Lung (tissue), 12 donors: ENCODE results near the gene BCL2L2. TPM values are rescaled to one million over a fixed set of nuclear protein-coding genes. Genes with fewer than 3 reads are reported as not detected.

Source experiments
- ATAC-seq: fragments of 200-7000 bp; cut with Tn5 transposase; one replicate; pipeline ENCODE4 v1.9.1; 2020; ENCODE audit warnings: moderate number of reproducible peaks; ENCODE audit not compliant: insufficient read depth, low FRiP score
- DNase-seq, 3 donors: peaks; one replicate each; pipeline ENCODE4 v3.0.0-alpha.2; 2013 to 2017
- H3K27ac ChIP-seq, 2 donors: one replicate each; pipeline ENCODE4 v1.5.1; 2013; ENCODE audit warnings: mild to moderate bottlenecking in 2 of 2, moderate library complexity in 2 of 2, control low read depth in 1 of 2, inconsistent platforms in 1 of 2, low read depth in 1 of 2, low read length in 1 of 2
- H3K27me3 ChIP-seq, 3 donors: one replicate each; pipeline ENCODE4 v1.5.1; 2013; ENCODE audit warnings: low read length in 2 of 3; ENCODE audit not compliant: control insufficient read depth in 3 of 3, insufficient read depth in 3 of 3
- H3K36me3 ChIP-seq, 4 donors: one replicate each; pipeline ENCODE4 v1.5.1; 2013; ENCODE audit warnings: low read length in 4 of 4, mild to moderate bottlenecking in 1 of 4, moderate library complexity in 1 of 4; ENCODE audit not compliant: control insufficient read depth in 4 of 4, insufficient read depth in 4 of 4
- H3K4me1 ChIP-seq, 5 donors: one replicate each; pipeline ENCODE4 v1.5.1; 2013; ENCODE audit warnings: low read length in 5 of 5, mild to moderate bottlenecking in 2 of 5, moderate library complexity in 1 of 5; ENCODE audit not compliant: control insufficient read depth in 5 of 5, insufficient read depth in 5 of 5
- H3K4me3 ChIP-seq: one replicate; pipeline ENCODE4 v1.5.1; 2013; ENCODE audit warnings: mild to moderate bottlenecking, control low read depth, moderate library complexity
- H3K9ac ChIP-seq, 2 donors: one replicate each; pipeline ENCODE4 v1.5.1; 2013; ENCODE audit warnings: low read length in 2 of 2, control low read depth in 1 of 2; ENCODE audit not compliant: insufficient read depth in 1 of 2
- H3K9me3 ChIP-seq, 4 donors: one replicate each; pipeline ENCODE4 v1.5.1; 2013; ENCODE audit warnings: low read length in 3 of 4, mild to moderate bottlenecking in 1 of 4, moderate library complexity in 1 of 4; ENCODE audit not compliant: control insufficient read depth in 4 of 4, insufficient read depth in 3 of 4
- whole genome bisulfite sequencing, 2 donors: extraction: QIAGEN DNeasy Blood & Tissue Kit; methylation state at CpG; one replicate each; pipeline ENCODE4 v1.1.7; 2013; 5-methylcytosine and 5-hydroxymethylcytosine counted together
- polyA plus RNA-seq, 2 donors: library from polyadenylated mRNA; stranded (reverse); fragments of 200-250 nt; gene quantifications; one replicate each; pipeline ENCODE4 v1.2.1, GENCODE V29; 2013
- total RNA-seq, 2 donors: library from RNA; depleted of rRNA in 1 of 2; stranded (reverse); fragments of >200 nt in 1 of 2; gene quantifications; one replicate each; pipeline ENCODE4 v1.2.1, GENCODE V29; 2014 to 2021
- TF ChIP-seq, protein P1 (sequence below): IDR thresholded peaks from 2 replicates; pipeline ENCODE4 v1.5.1; 2012; ENCODE audit warnings: mild to moderate bottlenecking; ENCODE audit errors: control extremely low read depth, extremely low read depth
- donor health status: control.
- donor health status: control.
- donor health status: Bipolar disorder and iron deficiency.
- donor health status: healthy.
- donor health status: DM: yes; HTN: yes; CAD: no.

The BCL2L2 gene
- total and polyA plus RNA-seq, 4 donors, result 20.8 to 52.8 (median 39.8) TPM

GRCh38 chr14:23296012-23296777, 10.4 kb upstream of the BCL2L2 start:
- TF ChIP-seq, protein P1, sequence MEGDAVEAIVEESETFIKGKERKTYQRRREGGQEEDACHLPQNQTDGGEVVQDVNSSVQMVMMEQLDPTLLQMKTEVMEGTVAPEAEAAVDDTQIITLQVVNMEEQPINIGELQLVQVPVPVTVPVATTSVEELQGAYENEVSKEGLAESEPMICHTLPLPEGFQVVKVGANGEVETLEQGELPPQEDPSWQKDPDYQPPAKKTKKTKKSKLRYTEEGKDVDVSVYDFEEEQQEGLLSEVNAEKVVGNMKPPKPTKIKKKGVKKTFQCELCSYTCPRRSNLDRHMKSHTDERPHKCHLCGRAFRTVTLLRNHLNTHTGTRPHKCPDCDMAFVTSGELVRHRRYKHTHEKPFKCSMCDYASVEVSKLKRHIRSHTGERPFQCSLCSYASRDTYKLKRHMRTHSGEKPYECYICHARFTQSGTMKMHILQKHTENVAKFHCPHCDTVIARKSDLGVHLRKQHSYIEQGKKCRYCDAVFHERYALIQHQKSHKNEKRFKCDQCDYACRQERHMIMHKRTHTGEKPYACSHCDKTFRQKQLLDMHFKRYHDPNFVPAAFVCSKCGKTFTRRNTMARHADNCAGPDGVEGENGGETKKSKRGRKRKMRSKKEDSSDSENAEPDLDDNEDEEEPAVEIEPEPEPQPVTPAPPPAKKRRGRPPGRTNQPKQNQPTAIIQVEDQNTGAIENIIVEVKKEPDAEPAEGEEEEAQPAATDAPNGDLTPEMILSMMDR, result no peak
- peaks cover 5 to 16% (median 9%) of the 10 kb centered on the region in 5 donors for H3K4me1 ChIP-seq
- H3K4me3 ChIP-seq, result no peak overlapping the region
- no peak overlapping the region for H3K9ac ChIP-seq
- no peaks in the 10 kb centered on the region for H3K9me3 ChIP-seq
- ATAC-seq, result no peak
- WGBS, 2 donors, result 93 to 94% methylated on average over 7 of the region's 7 CpGs
- H3K27ac ChIP-seq, result no peak overlapping the region
- H3K36me3 ChIP-seq, result peaks cover 0 to 7% (median 4%) of the 10 kb centered on the region in 4 donors
- H3K27me3 ChIP-seq, result peaks cover 0 to 10% (median 0%) of the 10 kb centered on the region in 3 donors
- DNase-seq, result no peak

DNA sequence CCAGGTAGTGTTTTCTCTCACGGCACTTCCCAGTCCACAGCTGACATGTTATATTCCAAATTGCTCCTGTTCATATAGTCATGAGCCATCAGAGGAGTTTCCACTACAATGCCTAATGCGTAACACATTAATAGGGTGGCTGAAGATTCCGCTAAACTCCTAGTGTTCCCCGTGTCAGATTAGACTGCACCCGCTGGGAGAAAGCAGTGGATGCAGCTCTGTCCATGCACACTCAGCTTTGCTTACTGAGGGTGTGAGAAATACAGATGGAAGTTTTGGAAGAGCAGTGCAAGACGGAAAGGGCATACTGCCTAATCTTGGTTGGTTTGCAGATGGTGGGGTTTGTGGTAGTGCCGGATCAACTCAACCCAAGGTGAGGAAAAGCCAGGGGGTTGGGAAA, 9.5 kb upstream of the BCL2L2 start:
- no peak overlapping the region for H3K4me3 ChIP-seq
- ATAC-seq (no peak), DNase-seq (no peak)
- H3K27ac ChIP-seq, result no peak overlapping the region
- H3K9me3 ChIP-seq, result no peaks in the 10 kb centered on the region
- TF ChIP-seq, protein P1, result no peak
- H3K36me3 ChIP-seq, result peaks cover 0 to 7% (median 4%) of the 10 kb centered on the region in 4 donors
- H3K4me1 ChIP-seq, result peaks cover 5 to 16% (median 9%) of the 10 kb centered on the region in 5 donors
- peaks cover 0 to 6% (median 0%) of the 10 kb centered on the region in 3 donors for H3K27me3 ChIP-seq
- 91 to 93% methylated on average over 7 of the region's 7 CpGs for WGBS, 2 donors
- no peak overlapping the region for H3K9ac ChIP-seq

DNA sequence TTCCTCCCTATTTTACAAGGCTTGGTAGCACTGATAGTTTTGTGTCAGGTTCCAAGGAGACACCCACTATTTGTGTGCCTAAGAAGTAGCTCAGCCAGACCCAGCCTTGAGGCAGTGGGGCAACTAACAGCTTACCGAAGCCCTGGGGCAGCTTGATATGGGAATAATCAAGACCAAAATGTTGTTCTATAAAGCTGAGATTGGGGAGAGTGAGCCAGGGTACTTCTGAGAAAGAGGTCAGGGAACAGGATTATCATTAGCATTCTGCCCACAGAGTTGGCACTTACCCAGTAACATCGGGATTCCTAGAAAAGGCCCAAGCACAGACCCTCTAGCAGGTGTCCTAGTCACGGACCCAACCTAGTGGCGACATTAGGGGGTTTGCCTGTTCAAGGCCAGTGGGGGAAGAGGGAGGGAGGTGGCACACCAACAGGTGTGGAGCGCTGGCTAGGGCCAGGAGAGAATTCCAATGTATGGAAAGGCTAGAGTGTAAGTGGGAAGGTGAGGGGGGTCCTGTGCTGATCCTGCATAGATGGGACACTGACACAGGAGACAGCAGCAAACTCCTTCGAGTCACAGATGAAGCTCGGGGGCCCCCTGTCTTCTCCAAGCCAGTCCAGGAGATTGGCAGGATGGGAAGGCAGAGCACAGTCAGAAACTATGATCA, 8.9 kb upstream of the BCL2L2 start:
- no peak for ATAC-seq
- Histone ChIP-seq H3K9me3 (no peaks in the 10 kb centered on the region), H3K4me3 (no peak overlapping the region), H3K27ac (peak overlapping the region in 1 of 2 donors; percentile 3), H3K9ac (no peak overlapping the region), H3K27me3 (peaks cover 0 to 6% (median 0%) of the 10 kb centered on the region in 3 donors), H3K36me3 (peaks cover 0 to 7% (median 4%) of the 10 kb centered on the region in 4 donors), H3K4me1 (peaks cover 5 to 16% (median 9%) of the 10 kb centered on the region in 5 donors)
- no peak for DNase-seq
- WGBS, 2 donors, result 94 to 95% methylated on average over 7 of the region's 7 CpGs
- TF ChIP-seq, protein P1, result no peak
